ENCODE results near the gene LAP3. TPM values are rescaled to one million over a fixed set of nuclear protein-coding genes. Genes with fewer than 3 reads are reported as not detected.

LAP3 gene
- total and polyA plus RNA-seq, 12 donors, result 21.9 to 222 (median 64.4) TPM

- WGBS, 2 donors, result 74 to 88% methylated on average over 8 of the region's 8 CpGs
- Histone ChIP-seq H3K4me3 (no peak overlapping the region), H3K9me3 (no peaks in the 10 kb centered on the region), H3K36me3 (no peaks in the 10 kb centered on the region), H3K4me1 (no peaks in the 10 kb centered on the region), H3K27me3 (peaks cover 0 to 5% (median 0%) of the 10 kb centered on the region in 7 donors), H3K27ac (no peak overlapping the region)
- intact Hi-C loops (cut with DNase I), result no loop called here
- no peak for DNase-seq
- ATAC-seq, result no peak
- TF ChIP-seq CTCF (IDR thresholded peaks at IDR 0.05), result no peak
Observed at GRCh38 chr4:17654701-17655100, 77.7 kb downstream of the LAP3 start.

GRCh38 chr4:17657090-17657489, 80.1 kb downstream of the LAP3 start:
- DNase-seq (no peak), ATAC-seq (no peak)
- no peak overlapping the region for H3K27ac ChIP-seq
- TF ChIP-seq CTCF (IDR thresholded peaks at IDR 0.05), result no peak
- H3K36me3 ChIP-seq, result no peaks in the 10 kb centered on the region
- H3K9me3 ChIP-seq, result no peaks in the 10 kb centered on the region
- no peaks in the 10 kb centered on the region for H3K4me1 ChIP-seq
- H3K27me3 ChIP-seq, result peaks cover 0 to 5% (median 0%) of the 10 kb centered on the region in 7 donors
- no peak overlapping the region for H3K4me3 ChIP-seq
- 77 to 85% methylated on average over 1 of the region's 1 CpG for WGBS, 2 donors
- intact Hi-C loops (cut with DNase I), result no loop called here

Other genes with a start within 250 kb of the LAP3 start
- gene QDPR, start 65.1 kb upstream of the LAP3 start, total RNA-seq, result 10 to 100 TPM; 43.4 to 68.4 (median 58.4) TPM
- gene QDPR, start 65.1 kb upstream of the LAP3 start, polyA plus RNA-seq, result 10 to 100 TPM; 21.6 to 23.5 TPM
- not detected for gene CLRN2, start 62.0 kb upstream of the LAP3 start, total RNA-seq
- not detected for gene CLRN2, start 62.0 kb upstream of the LAP3 start, polyA plus RNA-seq
- gene MED28, start 37.4 kb downstream of the LAP3 start, total RNA-seq, result 10 to 100 TPM; 13.8 to 23.1 (median 17.4) TPM
- gene MED28, start 37.4 kb downstream of the LAP3 start, polyA plus RNA-seq, result 1 to 10 TPM; 6.3 to 7.3 TPM
- gene FAM184B, start 204.4 kb downstream of the LAP3 start, total RNA-seq, result not detected
- under 1 TPM; 0.01 to 0.07 TPM for gene FAM184B, start 204.4 kb downstream of the LAP3 start, polyA plus RNA-seq
- gene DCAF16, start 233.6 kb downstream of the LAP3 start, total RNA-seq, result 10 to 100 TPM; 15.7 to 22.0 (median 19.7) TPM
- 1 to 10 TPM; 5.6 to 8.6 TPM for gene DCAF16, start 233.6 kb downstream of the LAP3 start, polyA plus RNA-seq
- gene NCAPG, start 233.8 kb downstream of the LAP3 start, total RNA-seq, result 1 to 10 TPM in 2 of 10 donors, under 1 TPM in 8; 0.08 to 3.6 (median 0.33) TPM
- under 1 TPM; 0.12 to 0.29 TPM for gene NCAPG, start 233.8 kb downstream of the LAP3 start, polyA plus RNA-seq